HG02885 (cell line): ENCODE results near the gene CCDC141.

ENCODE experiments used
- ATAC-seq: cut with Tn5 transposase; IDR thresholded peaks from one replicate; pipeline ENCODE4 v1.9.1; 2021; ENCODE audit warnings: mild to moderate bottlenecking; ENCODE audit not compliant: unreplicated experiment, poor library complexity

CCDC141 gene

DNA sequence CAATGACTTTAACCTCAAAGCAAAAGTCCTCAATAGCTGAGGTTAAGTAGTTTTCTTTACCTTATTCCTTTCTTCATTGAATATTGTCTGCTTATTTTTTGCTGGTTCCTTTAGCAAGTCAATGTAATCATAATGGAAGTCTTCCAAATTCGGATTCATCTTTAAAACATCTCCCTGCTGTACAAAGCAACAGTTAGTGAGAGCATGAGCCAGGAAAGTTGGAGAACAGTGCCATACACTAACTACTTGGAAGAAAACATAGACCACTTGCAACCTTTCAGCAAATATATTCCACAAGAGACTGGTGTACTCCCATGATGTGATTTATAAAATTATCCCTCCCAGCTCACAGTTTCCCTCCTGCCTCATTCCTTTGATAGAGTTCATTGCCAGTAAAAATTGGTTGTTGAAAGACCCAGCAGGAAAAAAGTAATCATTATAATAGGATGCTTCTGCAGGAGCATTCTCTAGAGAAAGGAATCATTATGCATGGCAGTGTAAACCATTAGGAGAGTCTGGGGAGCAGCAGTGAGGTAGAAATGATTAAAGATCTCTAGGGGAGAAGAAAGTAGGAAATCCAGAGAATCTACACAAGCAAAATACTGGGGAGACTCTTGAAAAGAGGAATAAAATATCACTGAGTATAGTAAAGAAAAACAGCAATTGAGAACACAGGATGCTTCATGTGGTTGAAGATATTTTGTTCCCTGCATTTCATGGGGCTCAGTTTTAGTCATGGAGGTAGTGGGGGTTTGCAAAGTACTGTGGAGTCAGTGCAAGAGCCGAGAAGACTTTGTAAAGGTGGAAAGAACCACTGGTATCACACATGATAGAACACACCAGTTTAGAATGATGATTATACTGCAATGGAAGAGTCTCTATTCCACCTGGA, 204.1 kb downstream of the CCDC141 start:
- ATAC-seq: no peak

DNA sequence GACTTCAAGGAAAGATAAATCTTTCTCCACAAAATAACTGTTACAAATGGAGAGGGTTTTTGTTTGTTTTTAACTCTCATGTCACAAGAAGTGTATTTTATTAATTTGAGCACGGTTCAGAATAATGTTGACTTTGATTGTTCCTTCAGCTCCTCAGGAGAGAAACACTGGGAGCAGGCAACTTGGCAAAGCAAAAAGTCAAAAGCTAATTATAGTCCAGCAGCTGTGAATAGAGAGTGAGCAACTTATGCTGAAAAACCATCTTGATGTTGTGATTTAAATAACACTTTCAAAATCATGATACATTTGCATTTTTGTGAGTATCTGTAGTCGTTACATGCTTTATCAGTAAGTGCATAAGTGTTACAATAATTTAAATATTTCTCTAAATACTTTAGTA, 205.2 kb downstream of the CCDC141 start:
- no peak for ATAC-seq

DNA sequence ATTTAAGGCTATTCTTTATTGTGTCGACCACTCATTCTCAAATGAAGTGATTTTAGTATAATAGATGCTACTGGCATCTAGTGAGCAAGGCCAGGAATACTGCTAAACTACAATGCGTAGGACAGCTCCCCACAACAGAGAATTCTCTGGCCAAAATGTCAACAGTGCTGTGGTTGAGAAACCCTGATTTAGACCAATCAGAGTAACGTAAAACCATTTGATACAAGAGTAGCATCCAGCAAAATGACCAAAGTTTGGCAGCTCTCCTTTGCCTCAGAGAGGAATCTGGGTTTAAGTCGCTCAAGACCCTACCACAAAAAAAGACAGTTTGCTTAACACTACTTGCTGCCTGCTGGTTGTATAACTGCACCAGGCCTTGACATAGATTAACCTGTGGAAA, 205.7 kb downstream of the CCDC141 start:
- ATAC-seq: no peak

DNA sequence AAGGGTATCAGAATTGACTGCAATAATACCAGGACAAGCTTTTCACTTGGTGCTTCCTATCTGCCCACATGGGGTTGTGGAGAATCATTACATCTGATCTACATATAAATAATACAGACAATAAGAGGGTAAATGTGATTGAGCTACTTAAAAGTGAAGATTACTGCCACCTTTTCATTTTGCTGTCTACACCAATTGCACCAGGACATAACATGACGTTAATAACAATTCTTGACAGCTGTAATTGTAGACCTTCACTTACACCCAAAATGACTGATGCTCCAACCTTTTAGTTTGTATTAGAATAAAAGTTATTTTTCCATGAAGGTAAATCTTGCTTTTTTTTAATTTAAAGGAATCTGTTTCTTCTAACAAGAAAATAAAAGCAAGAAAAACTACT, 206.2 kb downstream of the CCDC141 start:
- ATAC-seq: no peak

DNA sequence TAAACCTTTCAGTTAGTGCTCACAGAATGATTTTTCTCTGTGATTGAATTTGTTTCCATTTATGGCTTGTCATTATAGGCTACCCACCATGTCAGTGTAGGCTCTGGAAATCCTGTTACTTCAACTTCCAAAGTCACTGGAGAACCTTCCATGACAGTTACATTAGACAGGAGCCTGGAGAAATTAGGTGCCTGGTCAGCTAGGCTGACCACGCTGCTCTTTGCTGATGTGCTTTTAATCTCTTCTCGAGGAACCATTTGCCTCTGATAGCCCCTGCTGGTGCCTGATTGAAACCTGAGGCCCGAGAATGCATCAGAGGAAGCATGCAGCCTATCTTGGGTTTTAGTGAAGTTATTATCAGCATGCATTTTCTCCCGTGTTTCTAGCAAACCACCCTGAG, 213.1 kb downstream of the CCDC141 start:
- no peak for ATAC-seq

DNA sequence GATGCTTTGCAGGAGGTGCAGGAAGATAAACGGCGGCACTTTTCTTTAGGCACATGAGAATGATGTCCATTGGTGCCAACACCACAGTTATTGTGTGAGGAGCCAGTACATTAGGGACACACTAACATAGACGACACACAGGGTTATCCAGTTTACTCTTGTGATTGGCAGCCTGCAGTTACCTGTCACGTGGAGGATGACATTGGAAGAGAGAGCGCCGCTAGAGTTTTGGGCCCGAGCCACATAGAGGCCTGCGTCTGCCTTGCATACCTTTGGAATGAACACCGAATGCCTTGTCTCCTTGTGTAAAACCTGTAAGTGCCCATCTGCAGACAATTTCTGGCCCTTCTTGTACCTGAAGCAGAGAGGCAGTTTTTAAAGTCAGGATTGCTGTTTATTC, 215.9 kb downstream of the CCDC141 start:
- ATAC-seq: no peak

- ATAC-seq: no peak
Measured at GRCh38 chr2:178833382-178833781, 216.6 kb downstream of the CCDC141 start.

DNA sequence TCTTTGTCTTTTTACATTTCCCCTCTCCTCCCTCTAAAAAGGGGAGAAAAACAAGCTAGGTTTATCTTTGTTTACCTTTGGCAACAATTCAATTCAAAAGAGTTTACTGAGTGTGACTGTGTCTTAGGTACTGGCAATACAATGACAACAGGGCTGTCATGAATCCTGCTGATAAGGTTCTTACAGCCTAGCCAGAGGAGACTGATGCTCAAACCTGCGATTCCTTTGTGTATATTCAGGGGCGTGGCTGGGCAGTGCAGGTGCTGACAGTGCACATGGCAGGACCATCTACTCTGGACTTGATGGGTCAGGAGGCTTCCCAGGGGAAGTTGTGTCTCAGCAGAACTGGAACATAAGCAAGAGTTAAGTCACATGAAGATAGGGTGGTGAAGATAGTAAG, 219.5 kb downstream of the CCDC141 start:
- ATAC-seq: no peak

- no peak for ATAC-seq
Measured at GRCh38 chr2:178829981-178830380, 220.0 kb downstream of the CCDC141 start.

DNA sequence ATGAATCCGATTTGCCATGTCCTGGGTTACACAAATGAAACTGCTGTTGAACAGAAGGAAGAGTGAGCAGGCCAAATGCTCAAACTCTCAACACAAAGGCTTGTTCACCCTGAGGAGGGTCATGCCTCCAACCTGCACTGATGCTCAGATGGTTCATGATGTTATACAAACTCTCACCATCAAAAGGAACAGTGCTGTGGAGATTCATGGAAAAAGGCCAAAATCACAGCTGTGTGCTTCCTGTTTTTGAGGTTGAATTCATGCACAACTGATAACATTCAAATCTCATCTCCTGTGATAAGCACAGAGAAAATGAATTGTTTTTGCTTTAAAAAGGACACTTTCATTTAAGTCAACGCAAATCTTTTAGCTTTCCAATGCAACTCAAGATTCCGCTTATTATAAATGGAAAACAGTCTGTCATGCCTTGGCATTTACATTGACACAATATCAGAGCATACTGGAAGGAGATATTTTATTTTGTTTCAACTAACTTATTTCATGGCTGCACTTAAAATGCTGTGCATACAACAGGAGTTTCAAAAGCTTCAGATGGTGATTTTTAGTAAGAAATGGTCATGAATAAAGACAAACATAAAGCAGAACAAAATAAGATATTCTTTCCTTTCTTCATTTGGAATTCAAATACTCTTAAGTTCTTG, 220.5 kb downstream of the CCDC141 start:
- ATAC-seq: no peak

DNA sequence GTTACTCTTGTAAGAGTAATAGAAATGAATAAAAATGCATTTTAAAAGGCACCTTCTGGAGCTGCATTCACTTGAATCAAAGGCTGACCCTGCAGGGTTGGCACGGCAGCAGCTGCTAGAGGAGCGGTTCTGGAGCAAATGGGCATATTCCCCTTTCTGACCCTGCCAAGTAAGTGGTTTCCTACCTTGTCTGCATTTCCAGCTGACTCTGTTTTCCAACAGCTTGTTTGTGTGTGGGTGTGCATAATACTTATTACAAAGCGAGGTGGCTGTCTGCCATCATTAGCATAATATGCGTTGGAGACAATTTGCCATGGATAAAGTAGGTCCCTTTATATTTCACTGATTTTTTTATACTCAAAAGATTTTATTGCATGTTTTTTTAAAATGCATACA, 221.5 kb downstream of the CCDC141 start:
- ATAC-seq: no peak

- ATAC-seq: no peak
Measured at GRCh38 chr2:178827739-178828485, 222.0 kb downstream of the CCDC141 start.

DNA sequence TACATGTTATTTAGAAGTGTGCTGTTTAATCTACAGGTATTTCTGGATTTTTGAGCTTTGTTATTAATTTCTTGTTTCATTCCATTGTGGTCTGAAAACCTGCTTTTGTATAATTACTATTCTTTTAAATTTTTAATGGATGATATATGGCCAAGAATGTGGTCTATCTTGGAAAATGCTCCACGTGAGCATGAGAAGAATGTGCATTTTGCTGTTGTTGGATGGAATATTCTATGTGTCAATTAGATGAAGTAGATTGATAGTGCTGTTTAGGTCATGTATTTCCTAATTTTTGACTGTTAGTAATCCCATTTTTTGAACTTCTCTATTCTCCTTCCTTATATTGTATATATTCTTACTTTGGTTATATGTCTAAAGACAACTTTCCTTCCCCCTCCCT, 222.8 kb downstream of the CCDC141 start:
- no peak for ATAC-seq

DNA sequence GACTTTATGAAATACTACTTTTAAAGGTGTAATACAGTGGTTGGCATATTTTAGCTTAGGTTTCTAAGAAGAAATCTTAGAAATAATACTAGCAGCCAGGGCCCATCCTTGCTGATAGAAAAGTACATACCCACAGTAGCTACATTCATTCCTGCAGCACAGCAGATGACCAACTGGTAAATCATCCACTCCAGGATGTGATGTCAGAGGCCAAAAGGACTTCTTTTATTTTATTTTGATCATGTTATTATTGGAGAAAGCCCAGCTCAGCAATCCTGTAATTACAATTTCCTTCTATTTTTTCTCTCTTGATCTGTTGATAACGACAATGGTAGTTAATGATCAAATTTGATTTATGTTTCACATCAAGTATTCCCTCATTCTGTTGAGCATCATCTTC, 224.8 kb downstream of the CCDC141 start:
- ATAC-seq: no peak

- no peak for ATAC-seq
Measured at GRCh38 chr2:178824181-178824580, 225.8 kb downstream of the CCDC141 start.

DNA sequence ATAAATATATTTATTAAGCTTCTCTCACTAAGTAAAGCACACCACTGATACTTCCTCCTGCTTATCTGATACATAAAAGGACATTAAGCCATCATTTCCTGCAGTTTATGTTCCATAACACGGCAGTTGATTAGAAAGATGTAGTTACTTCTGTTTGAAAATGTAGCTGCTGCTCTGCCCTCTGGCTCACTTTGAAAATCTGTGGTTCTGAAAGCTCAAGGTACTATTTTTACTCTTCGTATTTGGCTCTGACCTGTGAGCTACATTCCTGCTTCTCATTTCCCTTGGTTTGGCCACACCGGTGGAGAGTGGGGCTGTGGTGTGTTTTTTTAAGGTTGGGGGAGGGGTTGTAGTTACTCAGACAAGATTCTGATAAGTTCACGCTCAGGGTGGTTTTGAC, 229.9 kb downstream of the CCDC141 start:
- ATAC-seq: peak; percentile 91

DNA sequence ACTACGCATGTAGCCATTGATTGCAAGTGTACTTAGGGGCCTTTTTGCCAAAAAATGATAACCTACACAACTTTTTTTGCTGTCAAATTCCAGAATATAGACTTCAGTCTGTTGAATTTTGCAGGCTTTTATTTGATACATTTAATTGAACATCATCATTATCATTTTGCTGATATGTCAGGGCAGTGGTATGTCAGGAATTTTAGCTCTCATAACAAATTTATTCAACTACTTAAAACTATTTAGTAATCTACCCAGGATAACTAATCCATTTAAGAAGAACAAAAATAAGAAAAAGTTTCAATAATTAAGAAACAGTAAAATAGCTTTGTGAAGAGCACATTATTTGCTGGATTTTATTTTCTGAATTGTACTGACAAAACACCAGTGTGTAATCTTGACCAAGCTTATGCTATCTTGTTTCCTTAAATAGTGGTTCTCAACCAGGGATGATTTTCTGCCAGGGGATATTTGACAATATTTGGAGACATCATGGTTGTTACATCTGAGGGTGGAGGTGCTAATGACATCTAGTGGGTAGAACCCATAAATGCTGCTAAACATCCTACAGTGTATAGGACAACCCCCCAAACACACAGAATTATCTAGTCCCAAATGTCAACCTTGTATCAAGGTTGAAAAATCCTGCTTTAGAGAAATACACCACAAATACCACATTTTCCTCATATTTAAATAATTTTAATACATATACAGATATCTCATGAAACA, 230.6 kb downstream of the CCDC141 start:
- peak; percentile 46 for ATAC-seq

DNA sequence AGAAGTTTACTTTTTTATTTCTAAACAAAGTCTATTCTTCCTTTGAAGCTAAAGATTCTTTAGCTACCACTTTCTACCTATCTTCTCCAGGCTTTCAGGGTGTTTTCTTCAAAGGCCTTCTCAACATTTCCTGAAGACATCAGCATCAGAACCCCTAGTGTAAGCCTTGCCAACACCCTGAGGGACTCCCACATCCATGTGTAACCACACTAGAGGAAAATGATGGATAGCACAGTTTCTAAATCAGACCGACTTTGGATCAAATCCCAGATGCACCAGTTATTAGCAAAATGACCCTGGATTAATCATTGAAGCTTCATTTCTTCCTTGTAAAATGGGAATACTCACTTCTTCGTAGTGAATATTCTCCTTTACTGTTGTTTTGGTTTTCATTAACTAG, 238.0 kb downstream of the CCDC141 start:
- ATAC-seq: no peak

GRCh38 chr2:178811045-178811444, 238.9 kb downstream of the CCDC141 start:
- ATAC-seq: no peak

- no peak for ATAC-seq
Measured at GRCh38 chr2:178810422-178810821, 239.5 kb downstream of the CCDC141 start.
